ENCODE data around the gene VSIR.

GRCh38 chr10:71790749-71791440, 17.6 kb upstream of the VSIR start:
- TF ChIP-seq, protein P1, sequence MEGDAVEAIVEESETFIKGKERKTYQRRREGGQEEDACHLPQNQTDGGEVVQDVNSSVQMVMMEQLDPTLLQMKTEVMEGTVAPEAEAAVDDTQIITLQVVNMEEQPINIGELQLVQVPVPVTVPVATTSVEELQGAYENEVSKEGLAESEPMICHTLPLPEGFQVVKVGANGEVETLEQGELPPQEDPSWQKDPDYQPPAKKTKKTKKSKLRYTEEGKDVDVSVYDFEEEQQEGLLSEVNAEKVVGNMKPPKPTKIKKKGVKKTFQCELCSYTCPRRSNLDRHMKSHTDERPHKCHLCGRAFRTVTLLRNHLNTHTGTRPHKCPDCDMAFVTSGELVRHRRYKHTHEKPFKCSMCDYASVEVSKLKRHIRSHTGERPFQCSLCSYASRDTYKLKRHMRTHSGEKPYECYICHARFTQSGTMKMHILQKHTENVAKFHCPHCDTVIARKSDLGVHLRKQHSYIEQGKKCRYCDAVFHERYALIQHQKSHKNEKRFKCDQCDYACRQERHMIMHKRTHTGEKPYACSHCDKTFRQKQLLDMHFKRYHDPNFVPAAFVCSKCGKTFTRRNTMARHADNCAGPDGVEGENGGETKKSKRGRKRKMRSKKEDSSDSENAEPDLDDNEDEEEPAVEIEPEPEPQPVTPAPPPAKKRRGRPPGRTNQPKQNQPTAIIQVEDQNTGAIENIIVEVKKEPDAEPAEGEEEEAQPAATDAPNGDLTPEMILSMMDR (IDR thresholded peaks at IDR 0.05), result no peak
- TF ChIP-seq EP300 (IDR thresholded peaks at IDR 0.05) (no peak), POLR2A (IDR thresholded peaks at IDR 0.05) (no peak)
